ENCODE data around the gene AQP12B.
A peak's percentile ranks its signal among the peaks of the same experiment; 100 is the strongest.
"Not testable (repeated sequence)": the region's sequence is repeated elsewhere in the genome, so short reads cannot be mapped to it uniquely, and the experiment has no call there.

Gene AQP12B

GRCh38 chr2:240685771-240686371 lies 3.2 kb upstream of the AQP12B start:
- H3K9me3 Mint-ChIP-seq, result no peaks in the 10 kb centered on the region
- no peak overlapping the region for H3K4me3 Mint-ChIP-seq
- no peak for DNase-seq
- no peak overlapping the region for H3K27ac Mint-ChIP-seq
- no peaks in the 10 kb centered on the region for H3K36me3 Mint-ChIP-seq (ENCODE audit: low read depth)
- H3K4me1 Mint-ChIP-seq (ENCODE audit: low read depth), result peaks cover 13% of the 10 kb centered on the region
- H3K27me3 Mint-ChIP-seq, result no peaks in the 10 kb centered on the region

GRCh38 chr2:240683980-240684728 lies 1.5 kb upstream of the AQP12B start:
- not testable (repeated sequence) for H3K4me3 Mint-ChIP-seq; H3K27me3 Mint-ChIP-seq; H3K4me1 Mint-ChIP-seq (ENCODE audit: low read depth); H3K9me3 Mint-ChIP-seq; H3K36me3 Mint-ChIP-seq (ENCODE audit: low read depth); H3K27ac Mint-ChIP-seq
- peak; percentile 26 for DNase-seq

- H3K27ac Mint-ChIP-seq; H3K9me3 Mint-ChIP-seq; H3K27me3 Mint-ChIP-seq; H3K4me3 Mint-ChIP-seq; H3K36me3 Mint-ChIP-seq (ENCODE audit: low read depth); H3K4me1 Mint-ChIP-seq (ENCODE audit: low read depth): not testable (repeated sequence)
- peak; percentile 28 for DNase-seq
Observed at GRCh38 chr2:240683329-240683979, 769 bp upstream of the AQP12B start.

GRCh38 chr2:240680185-240680584 lies 2.5 kb downstream of the AQP12B start:
- not testable (repeated sequence) for DNase-seq; H3K4me3 Mint-ChIP-seq; H3K36me3 Mint-ChIP-seq (ENCODE audit: low read depth); H3K27ac Mint-ChIP-seq; H3K4me1 Mint-ChIP-seq (ENCODE audit: low read depth); H3K9me3 Mint-ChIP-seq; H3K27me3 Mint-ChIP-seq

- not testable (repeated sequence) for H3K36me3 Mint-ChIP-seq (ENCODE audit: low read depth); H3K27ac Mint-ChIP-seq; DNase-seq; H3K27me3 Mint-ChIP-seq; H3K4me3 Mint-ChIP-seq; H3K4me1 Mint-ChIP-seq (ENCODE audit: low read depth); H3K9me3 Mint-ChIP-seq
Observed at GRCh38 chr2:240678909-240679308, 3.8 kb downstream of the AQP12B start.

- not testable (repeated sequence) for H3K4me3 Mint-ChIP-seq; H3K4me1 Mint-ChIP-seq (ENCODE audit: low read depth); H3K27ac Mint-ChIP-seq; DNase-seq; H3K9me3 Mint-ChIP-seq; H3K36me3 Mint-ChIP-seq (ENCODE audit: low read depth)
- H3K27me3 Mint-ChIP-seq, result peaks cover 14% of the 10 kb centered on the region
Observed at GRCh38 chr2:240678043-240678442, 4.6 kb downstream of the AQP12B start.

GRCh38 chr2:240675345-240675744 lies 7.3 kb downstream of the AQP12B start:
- not testable (repeated sequence) for H3K36me3 Mint-ChIP-seq (ENCODE audit: low read depth); DNase-seq; H3K4me3 Mint-ChIP-seq; H3K27ac Mint-ChIP-seq; H3K9me3 Mint-ChIP-seq; H3K4me1 Mint-ChIP-seq (ENCODE audit: low read depth)
- peaks cover 26% of the 10 kb centered on the region for H3K27me3 Mint-ChIP-seq

- H3K4me3 Mint-ChIP-seq; DNase-seq; H3K4me1 Mint-ChIP-seq (ENCODE audit: low read depth); H3K9me3 Mint-ChIP-seq; H3K27ac Mint-ChIP-seq; H3K36me3 Mint-ChIP-seq (ENCODE audit: low read depth): not testable (repeated sequence)
- H3K27me3 Mint-ChIP-seq, result peaks cover 26% of the 10 kb centered on the region
Observed at GRCh38 chr2:240674461-240675184, 8.1 kb downstream of the AQP12B start.

- no peak for DNase-seq
- no peak overlapping the region for H3K4me3 Mint-ChIP-seq
- no peaks in the 10 kb centered on the region for H3K36me3 Mint-ChIP-seq (ENCODE audit: low read depth)
- H3K27ac Mint-ChIP-seq, result no peak overlapping the region
- peaks cover 26% of the 10 kb centered on the region for H3K27me3 Mint-ChIP-seq
- H3K9me3 Mint-ChIP-seq, result no peaks in the 10 kb centered on the region
- H3K4me1 Mint-ChIP-seq (ENCODE audit: low read depth), result no peaks in the 10 kb centered on the region
Observed at GRCh38 chr2:240672701-240673190, 9.9 kb downstream of the AQP12B start.

GRCh38 chr2:240672076-240672700 lies 10.5 kb downstream of the AQP12B start:
- H3K27me3 Mint-ChIP-seq, result peaks cover 26% of the 10 kb centered on the region

GRCh38 chr2:240670950-240671349 lies 11.7 kb downstream of the AQP12B start:
- Mint-ChIP-seq H3K27ac (no peak overlapping the region), H3K36me3 (ENCODE audit: low read depth) (no peaks in the 10 kb centered on the region), H3K4me1 (ENCODE audit: low read depth) (no peaks in the 10 kb centered on the region), H3K9me3 (no peaks in the 10 kb centered on the region), H3K27me3 (peaks cover 32% of the 10 kb centered on the region), H3K4me3 (no peak overlapping the region)
- no peak for DNase-seq

More at GRCh38 chr2:240672076-240672700, 10.5 kb downstream of the AQP12B start:
- Mint-ChIP-seq H3K9me3 (no peaks in the 10 kb centered on the region), H3K36me3 (ENCODE audit: low read depth) (no peaks in the 10 kb centered on the region), H3K4me1 (ENCODE audit: low read depth) (no peaks in the 10 kb centered on the region), H3K4me3 (no peak overlapping the region), H3K27ac (no peak overlapping the region)
- no peak for DNase-seq

- DNase-seq, result no peak
- Mint-ChIP-seq H3K36me3 (ENCODE audit: low read depth) (no peaks in the 10 kb centered on the region), H3K27ac (no peak overlapping the region), H3K9me3 (no peaks in the 10 kb centered on the region), H3K27me3 (peaks cover 34% of the 10 kb centered on the region), H3K4me1 (ENCODE audit: low read depth) (no peaks in the 10 kb centered on the region), H3K4me3 (no peak overlapping the region)
Observed at GRCh38 chr2:240670402-240670801, 12.3 kb downstream of the AQP12B start.

- H3K9me3 Mint-ChIP-seq, result peaks cover 7% of the 10 kb centered on the region
- H3K4me3 Mint-ChIP-seq, result no peak overlapping the region
- H3K4me1 Mint-ChIP-seq (ENCODE audit: low read depth), result no peaks in the 10 kb centered on the region
- no peak overlapping the region for H3K27ac Mint-ChIP-seq
- peaks cover 10% of the 10 kb centered on the region for H3K27me3 Mint-ChIP-seq
- no peaks in the 10 kb centered on the region for H3K36me3 Mint-ChIP-seq (ENCODE audit: low read depth)
- DNase-seq, result no peak
Observed at GRCh38 chr2:240664622-240665021, 18.1 kb downstream of the AQP12B start.

GRCh38 chr2:240663546-240664190 lies 19.0 kb downstream of the AQP12B start:
- no peak for DNase-seq

More at GRCh38 chr2:240663546-240664190, 19.0 kb downstream of the AQP12B start:
- H3K4me1 Mint-ChIP-seq (ENCODE audit: low read depth), result no peaks in the 10 kb centered on the region
- H3K4me3 Mint-ChIP-seq, result no peak overlapping the region
- H3K27ac Mint-ChIP-seq, result no peak overlapping the region
- H3K27me3 Mint-ChIP-seq, result peaks cover 10% of the 10 kb centered on the region
- no peaks in the 10 kb centered on the region for H3K36me3 Mint-ChIP-seq (ENCODE audit: low read depth)
- peaks cover 7% of the 10 kb centered on the region for H3K9me3 Mint-ChIP-seq
